H1 (cell line): ENCODE data around the gene PITPNM1. TPM values are rescaled to one million over a fixed set of nuclear protein-coding genes. Genes with fewer than 3 reads are reported as not detected.

Experiments
- CTCF ChIA-PET: fragments of 300-600 bp; sonication (Branson Sonifier 250); formaldehyde crosslinking; loops from one replicate; lab custom pipeline; 2021; ENCODE audit not compliant: partially characterized antibody; lab: Charles Lee
- POLR2A ChIA-PET: fragments of 300-600 bp; sonication (Branson Sonifier 250); formaldehyde crosslinking; loops from one replicate; lab custom pipeline; 2021; ENCODE audit warnings: inconsistent platforms; ENCODE audit not compliant: partially characterized antibody; lab: Charles Lee
- DNase-seq, 2 experiments: peaks; one replicate each; pipeline versions ENCODE4 v3.0.0 to v3.0.0-alpha.2; 2010 to 2022; ENCODE audit warnings: low spot score in 2 of 2, low read depth in 1 of 2, mixed read lengths in 1 of 2
- FAIRE-seq: peaks from 2 replicates; lab custom pipeline; 2011; peaks lifted over from hg19 to GRCh38; lab: Jason Lieb, UNC
- H2AFZ ChIP-seq: 2 replicates; pipeline ENCODE4 v1.8.1; 2012; ENCODE audit warnings: low read length, inconsistent platforms
- H2AK5ac ChIP-seq: 2 replicates; pipeline ENCODE4 v1.6.1; 2013; ENCODE audit warnings: low read depth, low read length
- H2BK120ac ChIP-seq: replicated peaks from 2 replicates; pipeline ENCODE3; 2013; ENCODE audit warnings: low read depth, low read length, inconsistent platforms
- H2BK12ac ChIP-seq: 2 replicates; pipeline ENCODE4 v1.6.1; 2013; ENCODE audit warnings: low read depth, low read length
- H2BK15ac ChIP-seq: 2 replicates; pipeline ENCODE4 v1.6.1; 2013; ENCODE audit warnings: low read length
- H2BK20ac ChIP-seq: 2 replicates; pipeline ENCODE4 v1.6.1; 2013; ENCODE audit warnings: low read length
- H2BK5ac ChIP-seq: 2 replicates; pipeline ENCODE4 v1.6.1; 2013; ENCODE audit warnings: low read depth, low read length
- H3K14ac ChIP-seq: 2 replicates; pipeline ENCODE4 v1.6.1; 2013; ENCODE audit warnings: inconsistent platforms; ENCODE audit not compliant: insufficient read length
- H3K18ac ChIP-seq: 2 replicates; pipeline ENCODE4 v1.6.1; 2013; ENCODE audit warnings: low read length; ENCODE audit errors: extremely low read depth
- H3K23ac ChIP-seq: 2 replicates; pipeline ENCODE4 v1.6.1; 2013; ENCODE audit warnings: inconsistent platforms; ENCODE audit not compliant: insufficient read length
- H3K23me2 ChIP-seq: 2 replicates; pipeline ENCODE4 v1.6.1; 2013; ENCODE audit warnings: low read depth, low read length
- H3K27ac ChIP-seq: 2 replicates; pipeline ENCODE4 v1.6.1; 2011; ENCODE audit warnings: low read depth, low read length, inconsistent platforms
- H3K27me3 ChIP-seq, 4 experiments: replicated peaks in 1 of 4; 1 replicate in 1 of 4; 2 replicates in 3 of 4; pipeline versions ENCODE4 v1.6.1 to v1.8.1; 2011 to 2013; ENCODE audit warnings: low read length in 3 of 4, mild to moderate bottlenecking in 3 of 4, inconsistent platforms in 2 of 4, mixed read lengths in 2 of 4, moderate library complexity in 1 of 4; ENCODE audit not compliant: control insufficient read depth in 3 of 4, insufficient read depth in 3 of 4; ENCODE audit errors: extremely low read depth in 1 of 4
- H3K36me3 ChIP-seq, 4 experiments: 2 replicates each; pipeline versions ENCODE4 v1.6.1 to v1.8.1; 2011 to 2013; ENCODE audit warnings: mild to moderate bottlenecking in 4 of 4, low read length in 3 of 4, moderate library complexity in 2 of 4, control low read depth in 1 of 4, inconsistent platforms in 1 of 4; ENCODE audit not compliant: insufficient read depth in 4 of 4, control insufficient read depth in 2 of 4
- H3K4ac ChIP-seq: replicated peaks from 2 replicates; pipeline ENCODE3; 2013; ENCODE audit warnings: low read length, low read depth, mixed read lengths, inconsistent platforms; ENCODE audit not compliant: insufficient read length
- H3K4me1 ChIP-seq, 4 experiments: replicated peaks in 1 of 4; 1 replicate in 1 of 4; 2 replicates in 3 of 4; pipeline versions ENCODE4 v1.6.1 to v1.8.1; 2011 to 2013; ENCODE audit warnings: low read length in 3 of 4, inconsistent platforms in 2 of 4, mixed read lengths in 1 of 4; ENCODE audit not compliant: insufficient read depth in 4 of 4, control insufficient read depth in 3 of 4
- H3K4me2 ChIP-seq, 2 experiments: 2 replicates each; pipeline versions ENCODE4 v1.6.1 to v1.8.1; 2011 to 2013; ENCODE audit warnings: low read depth in 2 of 2, low read length in 2 of 2, control low read depth in 1 of 2, inconsistent platforms in 1 of 2, mild to moderate bottlenecking in 1 of 2; ENCODE audit not compliant: insufficient read depth in 1 of 2
- H3K4me3 ChIP-seq, 4 experiments: fragments of 200-600, 300-600 bp in 1 of 4; sonication (generic), shearing (Covaris generic), sonication (Bioruptor Twin) in 1 of 4; 2 replicates each; pipeline versions ENCODE4 v1.5.1 to v1.8.1; 2011 to 2016; ENCODE audit warnings: low read length in 4 of 4, low read depth in 3 of 4, control low read depth in 2 of 4, inconsistent platforms in 2 of 4, mild to moderate bottlenecking in 2 of 4, mixed read lengths in 1 of 4, moderate library complexity in 1 of 4; ENCODE audit not compliant: insufficient read depth in 2 of 4; ENCODE audit errors: extremely low read depth in 1 of 4
- H3K56ac ChIP-seq: replicated peaks from 2 replicates; pipeline ENCODE3; 2013; ENCODE audit warnings: low read depth, mild to moderate bottlenecking, mixed read lengths, low read length, inconsistent platforms; ENCODE audit not compliant: insufficient read length
- H3K79me1 ChIP-seq: 2 replicates; pipeline ENCODE4 v1.6.1; 2013; ENCODE audit warnings: low read depth, low read length, control low read depth
- H3K79me2 ChIP-seq, 2 experiments: 2 replicates each; pipeline versions ENCODE4 v1.6.1 to v1.8.1; 2012 to 2013; ENCODE audit warnings: low read length in 2 of 2, mild to moderate bottlenecking in 2 of 2, inconsistent platforms in 1 of 2; ENCODE audit not compliant: insufficient read depth in 2 of 2, control insufficient read depth in 1 of 2
- H3K9ac ChIP-seq, 4 experiments: replicated peaks in 1 of 4; 1 replicate in 1 of 4; 2 replicates in 3 of 4; pipeline versions ENCODE4 v1.6.1 to v1.8.1; 2011 to 2013; ENCODE audit warnings: low read depth in 3 of 4, low read length in 3 of 4, control low read depth in 2 of 4, mild to moderate bottlenecking in 2 of 4, moderate library complexity in 2 of 4, inconsistent platforms in 1 of 4; ENCODE audit errors: extremely low read depth in 1 of 4
- H3K9me3 ChIP-seq, 2 experiments: 2 replicates each; pipeline versions ENCODE4 v1.6.1 to v1.8.1; 2012 to 2013; ENCODE audit warnings: mild to moderate bottlenecking in 2 of 2, moderate library complexity in 2 of 2, control low read depth in 1 of 2, inconsistent platforms in 1 of 2, low read depth in 1 of 2, low read length in 1 of 2, mixed read lengths in 1 of 2; ENCODE audit not compliant: insufficient read depth in 2 of 2
- H4K20me1 ChIP-seq, 2 experiments: replicated peaks in 1 of 2; 2 replicates each; pipeline versions ENCODE3 to v1.8.1; 2011 to 2013; ENCODE audit warnings: inconsistent platforms in 2 of 2, low read length in 2 of 2, mild to moderate bottlenecking in 1 of 2; ENCODE audit not compliant: insufficient read depth in 2 of 2, control insufficient read depth in 1 of 2
- H4K5ac ChIP-seq: 2 replicates; pipeline ENCODE4 v1.6.1; 2013; ENCODE audit warnings: low read length, low read depth, mixed read lengths, inconsistent platforms; ENCODE audit not compliant: insufficient read length
- H4K8ac ChIP-seq: 2 replicates; pipeline ENCODE4 v1.8.0; 2013; ENCODE audit warnings: mild to moderate bottlenecking, moderate library complexity, low read length, inconsistent platforms; ENCODE audit not compliant: insufficient read depth; ENCODE audit errors: extremely low read depth
- H4K91ac ChIP-seq: replicated peaks from 2 replicates; pipeline ENCODE3; 2013; ENCODE audit warnings: low read length, mixed read lengths, inconsistent platforms; ENCODE audit not compliant: insufficient read length
- CEBPB ChIP-seq: IDR thresholded peaks from 2 replicates; pipeline ENCODE4 v1.6.1; 2012; ENCODE audit warnings: low read depth, low read length
- E2F6 ChIP-seq: IDR thresholded peaks from 2 replicates; pipeline ENCODE4 v1.6.1; 2012; ENCODE audit warnings: inconsistent platforms
- KDM4A ChIP-seq: IDR thresholded peaks from one replicate; pipeline ENCODE4 v1.7.1; 2012; ENCODE audit warnings: low read depth, mild to moderate bottlenecking, moderate library complexity, low read length, inconsistent platforms; ENCODE audit not compliant: severe bottlenecking
- KDM5A ChIP-seq: fragments of 200-600 bp; IDR thresholded peaks from 2 replicates; pipeline ENCODE4 v1.7.1; 2012; ENCODE audit warnings: mild to moderate bottlenecking, low read length, inconsistent platforms, mixed read lengths
- MAFK ChIP-seq: IDR thresholded peaks from 2 replicates; pipeline ENCODE4 v1.6.1; 2012; ENCODE audit warnings: low read depth, mild to moderate bottlenecking, improper control_type of control experiment, low read length
- POLR2A ChIP-seq, 2 experiments: IDR thresholded peaks; 1 replicate in 1 of 2; 2 replicates in 1 of 2; pipeline ENCODE4 v1.6.1; 2011; ENCODE audit warnings: low read depth in 2 of 2, low read length in 2 of 2, mild to moderate bottlenecking in 2 of 2; ENCODE audit errors: control extremely low read depth in 1 of 2
- RBBP5 ChIP-seq: IDR thresholded peaks from 2 replicates; pipeline ENCODE4 v1.7.1; 2012; ENCODE audit warnings: low read depth, mild to moderate bottlenecking, inconsistent platforms, low read length, moderate library complexity, borderline replicate concordance
- SAP30 ChIP-seq: fragments of 300-600 bp; sonication (generic); IDR thresholded peaks from 2 replicates; pipeline ENCODE4 v1.7.1; 2012; ENCODE audit warnings: low read length, moderate library complexity, mild to moderate bottlenecking, inconsistent platforms; ENCODE audit not compliant: insufficient read depth, insufficient replicate concordance
- SRF ChIP-seq: IDR thresholded peaks from 2 replicates; pipeline ENCODE4 v1.6.1; 2011; ENCODE audit warnings: mild to moderate bottlenecking, low read depth, low read length, moderate library complexity
- TCF12 ChIP-seq: IDR thresholded peaks from 2 replicates; pipeline ENCODE4 v1.6.1; 2011; ENCODE audit warnings: low read depth, mild to moderate bottlenecking, low read length
- YY1 ChIP-seq: IDR thresholded peaks from 2 replicates; pipeline ENCODE4 v1.6.1; 2011; ENCODE audit warnings: low read depth, mild to moderate bottlenecking, low read length
- ZNF274 ChIP-seq: IDR thresholded peaks from 2 replicates; pipeline ENCODE4 v1.7.0; 2012; ENCODE audit warnings: low read length, borderline replicate concordance; ENCODE audit errors: extremely low read depth
- WGBS, 2 experiments: shearing (Covaris generic) in 1 of 2; methylation state at CpG; one replicate each; pipeline versions ENCODE4 v1.1.6 to v1.1.7; 2013 to 2015; ENCODE audit warnings: low lambda C conversion rate in 2 of 2, mixed read lengths in 2 of 2, inconsistent platforms in 1 of 2, low coverage in 1 of 2, missing lambda C conversion rate in 1 of 2; ENCODE audit not compliant: insufficient replicate concordance in 2 of 2, insufficient coverage in 1 of 2, insufficient read length in 1 of 2; ENCODE audit errors: extremely low coverage in 1 of 2, missing lambda C conversion rate in 1 of 2; 5-methylcytosine and 5-hydroxymethylcytosine counted together
- polyA plus RNA-seq, 7 experiments: library from polyadenylated mRNA; depleted of rRNA in 3 of 7; stranded (reverse) in 5 of 7; unstranded in 2 of 7; fragments of >200 nt in 5 of 7; fragments of 200-250 nt in 2 of 7; gene quantifications; 1 replicate in 5 of 7; 2 replicates in 1 of 7; 4 replicates in 1 of 7; pipeline versions ENCODE4 v1.2.1 to v1.2.3, GENCODE V29; 2011 to 2013; ENCODE audit warnings: missing spikeins in 2 of 7, mixed read lengths in 2 of 7
- total RNA-seq: library from RNA; stranded (reverse); fragmentation: NEBNext Ultra II Directional; extraction: Animal tissue kit (Norgen Biotek cat#: 25700); gene quantifications from 2 replicates; pipeline ENCODE4 v1.2.1, GENCODE V29; 2021

The PITPNM1 gene
- total and polyA plus RNA-seq, 2 of the 8 experiments (the other 6 are each of a cell fraction or from before 2014, with no cell fraction given) = 27.2 to 52.7 TPM

- ChIA-PET CTCF (interaction anchor here (0.6 to 1.2 kb wide), 3 partner anchors 23 to 1161 kb away, joined by 3 to 4 read pairs (median 3); no protein-coding TSS in a partner anchor), POLR2A (interaction anchor here (1.0 to 1.9 kb wide), 3 partner anchors 10 to 64 kb away, joined by 3 to 7 read pairs (median 5); partner anchors contain the start of gene CDK2AP2)
- H3K23ac ChIP-seq = no peak overlapping the region
- TF ChIP-seq E2F6 = no peak
- no peak for TF ChIP-seq SRF
- no peak for TF ChIP-seq RBBP5
- TF ChIP-seq CEBPB = no peak
- TF ChIP-seq POLR2A (IDR thresholded peaks at IDR 0.05; ENCODE audit: control extremely low read depth in 1 of 2, low read depth in 2 of 2, low read length in 2 of 2) = no peak
- no peak for TF ChIP-seq MAFK
- no peak for TF ChIP-seq YY1
- no peak for TF ChIP-seq SAP30
- no peak for TF ChIP-seq KDM4A
- no peak for TF ChIP-seq TCF12
- no peak for TF ChIP-seq ZNF274
- TF ChIP-seq KDM5A = no peak
Measured at GRCh38 chr11:67517784-67518552, 12.8 kb upstream of the PITPNM1 start.

More at GRCh38 chr11:67517784-67518552, 12.8 kb upstream of the PITPNM1 start:
- no peaks in the 10 kb centered on the region for H4K20me1 ChIP-seq
- peaks cover 0 to 5% (median 1%) of the 10 kb centered on the region in 4 experiments; a peak in 2 of 7 replicates for H3K27me3 ChIP-seq
- no peak overlapping the region; the same call in none of the 2 replicates for H4K8ac ChIP-seq
- H2BK120ac ChIP-seq = no peak overlapping the region
- H3K9ac ChIP-seq = no peak overlapping the region
- H3K36me3 ChIP-seq = no peaks in the 10 kb centered on the region
- H3K56ac ChIP-seq = no peak overlapping the region
- FAIRE-seq (no peak), DNase-seq (no peak)
- H3K4ac ChIP-seq = no peak overlapping the region
- H3K9me3 ChIP-seq = no peaks in the 10 kb centered on the region
- no peak overlapping the region for H2BK5ac ChIP-seq
- H3K27ac ChIP-seq = no peak overlapping the region
- 92% methylated on average over 10 of the region's 10 CpGs; no CpG with 5 or more reads in 1 of the 2 experiments for WGBS, 2 experiments
- no peak overlapping the region for H3K4me3 ChIP-seq
- H3K18ac ChIP-seq = no peak overlapping the region
- no peaks in the 10 kb centered on the region for H3K79me2 ChIP-seq
- H2BK12ac ChIP-seq = no peak overlapping the region
- H3K14ac ChIP-seq = no peak overlapping the region
- H3K23me2 ChIP-seq = no peaks in the 10 kb centered on the region
- peak overlapping the region; percentile 75; the same call in 1 of the 2 replicates for H2BK15ac ChIP-seq
- H2BK20ac ChIP-seq = no peak overlapping the region
- H3K79me1 ChIP-seq = no peaks in the 10 kb centered on the region
- H4K91ac ChIP-seq = no peak overlapping the region
- no peaks in the 10 kb centered on the region for H3K4me1 ChIP-seq
- no peak overlapping the region for H2AK5ac ChIP-seq
- no peak overlapping the region for H4K5ac ChIP-seq
- 0 out of 2 replicates have a peak overlapping the region, but pooled peaks have one; percentile 5 for H2AFZ ChIP-seq
- H3K4me2 ChIP-seq = no peak overlapping the region
